NCI-H2081 treated with DMSO at 0.1 percent for 48 hours (cell line): ENCODE results near the gene HK1.
"Not testable (repeated sequence)": the region's sequence is repeated elsewhere in the genome, so short reads cannot be mapped to it uniquely, and the experiment has no call there.

Experiments used
- DNase-seq: peaks from one replicate; lab custom pipeline; 2025; lab: John Stamatoyannopoulos, UW

The HK1 gene

DNA sequence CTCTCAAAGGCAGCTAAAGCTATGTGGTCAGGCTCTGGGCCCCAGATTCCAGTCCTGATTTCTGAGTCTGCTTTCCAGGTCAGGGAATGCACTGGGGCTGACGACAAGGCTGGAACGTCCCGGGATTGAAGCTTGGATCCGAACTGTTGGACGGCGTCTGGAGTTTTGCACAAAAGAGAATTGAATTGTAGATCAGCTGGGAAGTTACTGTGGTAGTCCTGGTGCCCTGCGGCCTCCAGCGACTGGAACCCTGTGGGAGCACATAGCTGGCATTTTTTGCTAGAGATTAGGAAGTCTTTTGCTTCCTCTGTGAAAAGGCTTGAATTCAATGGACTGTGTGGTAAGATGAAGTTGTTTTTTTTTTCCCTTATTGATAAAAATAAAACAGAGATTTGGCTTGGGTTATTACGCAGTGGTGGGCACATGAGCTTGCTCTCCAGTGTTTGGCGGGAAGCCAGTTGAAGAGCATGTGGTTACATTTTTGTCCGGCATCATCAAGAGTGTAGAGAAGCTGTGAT, at the start of gene HK1:
Gene HK1, plus strand, starts transcription at position 51 of the 518 bp plus-strand sequence.
- no peak for DNase-seq

DNA sequence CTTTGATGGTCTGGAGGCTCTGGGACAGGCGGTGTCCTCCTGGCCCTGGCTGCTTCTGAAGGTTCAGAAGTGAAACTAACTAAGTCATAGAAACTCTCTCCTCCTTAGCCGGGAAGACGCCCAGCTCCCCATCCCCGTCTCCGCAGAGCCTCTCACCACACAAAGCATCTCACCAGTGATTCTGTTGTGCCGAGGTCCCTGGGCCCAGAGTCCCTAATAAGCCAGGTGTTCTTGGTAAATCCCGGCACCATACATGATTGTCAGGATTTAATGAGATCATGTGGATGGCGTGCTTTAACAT, 48.7 kb upstream of the HK1 start:
- no peak for DNase-seq

DNA sequence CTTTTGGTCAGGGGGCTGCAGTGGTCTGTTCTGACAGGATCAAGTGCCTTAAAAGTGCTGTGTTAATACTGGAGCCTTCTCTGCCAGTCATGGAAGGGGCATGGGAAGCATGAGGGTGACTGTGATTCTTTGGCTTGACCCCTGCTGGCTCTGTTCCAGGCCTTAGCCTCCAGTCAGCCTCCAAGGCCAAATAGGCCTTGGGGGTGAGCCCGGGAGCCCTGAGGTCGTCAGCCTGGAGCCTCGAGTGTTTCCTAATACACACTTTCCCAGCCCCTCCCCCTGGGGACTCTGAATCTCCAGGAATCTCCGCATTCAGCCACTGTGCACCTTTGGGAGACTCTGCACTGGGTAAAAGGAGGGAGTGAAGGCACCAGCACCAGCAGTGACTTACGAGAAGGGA, 48.2 kb upstream of the HK1 start:
- DNase-seq: no peak

DNA sequence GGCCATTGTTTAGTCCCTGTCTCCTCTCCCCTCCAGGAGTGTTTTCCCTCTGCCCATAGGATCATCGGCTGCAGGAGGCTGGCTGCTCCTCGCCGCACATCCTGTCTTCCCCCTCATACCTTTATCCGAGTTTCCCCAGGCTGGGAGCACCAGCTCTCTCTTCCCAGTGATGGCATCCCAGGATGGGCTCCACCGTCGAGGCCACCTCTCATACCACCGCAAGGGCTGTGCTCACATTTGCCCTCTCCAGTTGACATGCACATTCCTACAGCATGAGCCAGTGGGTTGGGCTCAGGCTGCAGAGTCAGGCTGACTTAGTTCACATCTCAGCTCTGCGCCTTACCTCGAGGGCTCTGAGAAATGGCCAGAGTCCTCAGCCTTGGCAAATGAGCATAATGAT, 46.0 kb upstream of the HK1 start:
- no peak for DNase-seq

DNA sequence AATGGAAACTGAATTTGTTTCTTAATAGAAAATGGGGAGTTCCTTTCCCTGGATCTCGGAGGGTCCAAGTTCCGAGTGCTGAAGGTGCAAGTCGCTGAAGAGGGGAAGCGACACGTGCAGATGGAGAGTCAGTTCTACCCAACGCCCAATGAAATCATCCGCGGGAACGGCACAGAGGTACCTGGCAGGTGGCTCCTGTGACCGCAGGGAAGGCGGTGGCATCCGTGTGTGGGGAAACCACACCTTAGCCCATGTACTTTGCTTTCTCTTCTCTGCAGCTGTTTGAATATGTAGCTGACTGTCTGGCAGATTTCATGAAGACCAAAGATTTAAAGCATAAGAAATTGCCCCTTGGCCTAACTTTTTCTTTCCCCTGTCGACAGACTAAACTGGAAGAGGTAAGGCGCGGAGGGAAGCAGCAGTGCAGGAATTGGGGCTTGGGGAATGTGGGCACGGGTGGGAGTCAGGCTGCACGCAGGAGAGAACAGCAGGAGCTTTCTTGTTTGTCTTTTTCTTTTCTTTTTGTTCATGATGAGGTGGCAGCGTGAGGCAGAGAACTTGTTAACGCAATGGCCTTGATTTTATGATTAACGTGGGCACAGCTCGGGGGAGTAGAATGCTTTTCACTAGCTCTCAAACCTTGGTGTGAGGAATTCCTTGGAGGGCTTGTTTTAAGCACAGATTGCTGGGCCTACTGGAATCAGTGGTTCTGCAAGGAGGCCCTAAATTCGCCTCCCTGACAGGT, 45.4 kb upstream of the HK1 start:
- DNase-seq: no peak

DNA sequence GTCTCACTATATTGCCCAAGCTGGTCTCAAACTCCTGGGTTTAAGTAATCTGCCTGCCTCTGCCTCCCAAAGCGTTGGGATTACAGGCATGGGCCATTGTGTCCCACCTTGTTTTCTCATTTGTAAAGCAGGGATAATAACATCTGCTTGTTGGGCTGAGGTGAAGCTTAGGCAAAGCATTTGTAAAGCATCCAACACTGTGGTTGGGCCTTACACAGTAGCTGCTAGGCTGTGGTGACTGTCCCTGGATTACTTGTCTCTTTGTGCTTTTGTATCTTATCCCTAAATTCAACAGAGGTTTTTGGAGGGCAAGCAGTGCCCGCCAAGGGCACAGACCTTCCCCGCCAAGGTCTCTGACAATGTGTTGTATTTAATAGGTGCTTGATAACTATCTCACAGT, 43.8 kb upstream of the HK1 start:
- DNase-seq: no peak

DNA sequence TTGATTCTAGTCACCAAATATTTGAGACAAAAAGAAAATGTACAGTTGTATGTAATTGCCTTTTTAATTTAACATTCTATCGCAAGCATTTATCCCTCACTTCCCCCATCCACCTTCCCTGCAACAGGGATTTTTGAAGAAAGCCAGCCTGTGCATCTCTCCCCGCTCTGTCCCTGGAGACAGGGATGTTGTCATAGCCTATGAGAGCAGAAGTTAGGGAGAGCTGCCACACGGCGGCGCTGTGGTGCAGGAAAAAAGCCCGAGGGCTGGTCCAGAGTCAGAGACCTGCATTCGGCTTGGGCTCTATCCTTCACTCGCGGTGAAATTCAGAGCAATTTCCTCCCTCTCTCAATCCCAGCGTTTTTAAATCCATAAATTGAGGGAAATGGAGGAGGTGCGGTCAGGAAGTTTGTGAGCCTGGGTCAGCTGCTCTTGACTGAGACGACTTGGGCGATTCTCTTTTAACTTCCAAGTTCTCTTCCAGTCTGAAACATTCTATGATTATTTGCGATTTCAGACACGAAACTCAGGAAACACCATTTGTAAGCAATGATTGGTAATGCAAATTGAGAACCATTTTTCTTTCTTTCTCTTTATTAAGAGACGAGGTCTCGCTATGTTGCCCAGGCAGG, 40.7 kb upstream of the HK1 start:
- no peak for DNase-seq

DNA sequence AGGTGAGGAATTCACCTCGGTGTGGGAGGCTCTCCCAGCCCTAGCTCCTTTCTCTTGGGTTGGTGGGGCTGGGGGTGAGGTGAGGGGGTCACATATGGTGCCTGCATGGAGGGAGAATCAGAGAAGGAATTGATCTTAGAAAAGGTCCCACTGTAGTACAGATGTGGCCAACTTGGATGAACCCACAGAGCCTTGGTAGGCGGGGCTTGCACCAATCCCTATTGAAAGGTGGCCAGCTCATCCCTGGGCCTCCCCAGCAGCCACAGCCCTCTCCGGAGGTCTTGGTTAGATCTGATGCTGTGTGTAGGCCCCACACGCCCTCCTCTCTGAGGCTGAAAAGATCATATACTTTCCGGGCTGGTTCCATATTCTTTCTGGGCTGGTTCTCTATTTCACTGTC, 39.2 kb upstream of the HK1 start:
- no peak for DNase-seq

DNA sequence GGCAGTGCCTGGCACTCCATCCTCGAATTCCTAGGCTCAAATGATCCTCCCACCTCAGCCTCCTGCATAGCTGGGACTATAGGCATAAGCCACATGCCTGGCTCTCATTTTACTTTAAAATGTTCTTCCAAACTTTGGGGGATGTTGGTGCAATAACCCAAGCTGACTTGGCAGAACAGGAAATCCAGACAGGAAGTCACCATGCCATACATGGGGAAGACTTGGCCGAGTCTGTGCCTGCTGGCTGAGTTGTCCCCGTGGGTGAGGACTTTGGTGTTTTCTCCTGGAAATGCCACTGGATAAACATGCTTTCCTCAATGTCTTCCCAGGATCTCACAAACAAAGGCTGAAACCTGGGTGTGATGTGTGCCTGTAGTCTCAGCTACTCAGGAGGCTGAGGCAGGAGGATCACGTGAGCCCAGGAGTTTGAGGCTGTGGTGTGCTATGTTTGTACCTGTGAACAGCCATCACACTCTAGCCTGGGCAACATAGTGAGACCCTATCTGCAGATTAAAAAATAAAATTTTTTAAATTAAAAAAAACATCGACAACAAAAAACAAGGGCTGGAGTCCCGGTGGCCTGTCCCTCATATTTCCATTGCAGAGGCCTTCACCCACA, 38.4 kb upstream of the HK1 start:
- DNase-seq: no peak

DNA sequence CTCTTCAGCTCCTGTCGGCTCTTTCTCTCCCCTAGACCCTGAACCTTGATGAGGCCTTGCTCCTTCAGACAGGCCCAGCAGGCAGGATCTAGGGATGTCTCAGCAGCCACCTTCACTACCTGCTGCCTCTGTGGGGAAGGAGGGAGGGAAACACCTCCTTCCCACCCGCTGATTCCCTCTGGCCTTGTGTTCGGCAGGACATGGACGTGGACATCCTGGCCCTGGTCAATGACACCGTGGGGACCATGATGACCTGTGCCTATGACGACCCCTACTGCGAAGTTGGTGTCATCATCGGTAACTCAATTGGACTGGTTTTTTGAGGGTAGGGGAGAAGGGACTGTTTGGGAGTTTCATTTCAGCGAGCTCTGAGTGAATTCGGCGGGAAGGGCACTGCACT, 37.8 kb upstream of the HK1 start:
- DNase-seq: no peak

DNA sequence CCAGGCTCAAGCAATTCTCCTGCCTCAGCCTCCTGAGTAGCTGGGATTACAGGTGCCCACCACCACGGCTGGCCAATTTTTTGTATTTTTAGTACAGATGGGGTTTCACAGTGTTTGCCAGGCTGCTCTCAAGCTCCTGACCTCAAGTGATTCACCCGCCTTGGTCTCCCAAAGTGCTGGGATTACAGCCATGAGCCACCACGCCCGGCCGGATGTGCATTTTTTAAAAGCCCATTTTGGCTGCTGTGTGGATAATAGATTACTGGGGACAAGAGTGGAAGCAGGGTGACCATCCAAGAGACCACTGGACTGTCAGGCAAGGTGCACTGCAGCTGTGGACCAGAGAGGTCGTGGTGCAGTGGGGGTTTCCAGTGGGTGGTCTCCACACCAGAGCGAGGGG, 36.7 kb upstream of the HK1 start:
- no peak for DNase-seq

DNA sequence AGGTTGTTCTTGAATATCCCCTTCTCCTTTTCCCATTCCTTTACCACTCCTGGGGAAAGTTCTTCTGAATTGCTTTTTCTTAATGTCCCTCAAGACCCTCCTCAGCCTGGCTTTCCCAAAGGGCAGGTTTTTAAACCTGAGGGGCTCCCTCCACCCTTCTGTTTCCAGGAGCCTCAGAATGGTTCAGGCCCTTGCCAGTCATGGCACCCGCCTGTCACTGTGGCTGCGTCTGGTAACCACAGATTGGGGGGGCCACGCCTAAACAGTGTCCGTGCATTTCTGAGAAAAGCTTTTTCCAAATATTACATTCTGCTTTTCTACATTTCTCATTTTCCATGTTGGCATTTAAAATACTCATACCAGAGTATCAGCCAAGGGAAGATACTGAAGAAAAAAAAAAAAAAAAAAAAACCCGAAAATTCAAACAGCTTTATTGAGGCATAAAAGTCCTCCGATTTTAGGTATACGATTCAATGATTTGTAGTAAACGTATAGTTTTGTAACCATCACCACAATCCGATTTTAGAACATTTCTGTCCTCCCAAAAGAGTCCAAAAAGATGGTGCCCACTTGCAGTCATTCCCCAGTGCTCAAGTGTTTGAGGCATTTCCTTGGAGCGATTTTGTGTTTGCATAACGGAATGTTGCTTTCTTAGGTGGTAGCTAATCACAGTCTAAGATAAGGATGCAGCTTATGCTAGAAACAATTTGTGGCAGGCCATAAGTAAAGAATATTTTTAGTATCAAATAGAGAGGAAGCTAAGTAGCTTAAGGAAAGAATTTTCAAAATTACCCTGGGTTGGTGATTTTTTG, 36.0 kb upstream of the HK1 start:
- no peak for DNase-seq

DNA sequence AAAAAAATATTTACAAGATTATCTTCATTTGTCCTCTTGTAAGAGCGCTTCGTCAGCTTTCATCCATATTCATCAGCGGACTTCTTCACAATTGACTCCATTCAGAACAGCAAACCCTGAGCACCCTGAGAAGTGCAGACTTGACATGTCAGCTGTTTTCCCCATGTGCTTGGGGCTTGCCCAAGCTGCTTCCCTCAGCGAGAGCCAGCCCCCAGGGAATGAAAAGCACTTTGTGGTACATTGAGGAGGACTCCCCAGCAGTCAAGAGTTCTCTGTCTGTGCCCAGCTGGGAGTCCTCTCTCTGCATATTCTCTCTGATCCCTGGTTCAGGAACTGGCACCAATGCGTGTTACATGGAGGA, 35.5 kb upstream of the HK1 start:
- DNase-seq: no peak

DNA sequence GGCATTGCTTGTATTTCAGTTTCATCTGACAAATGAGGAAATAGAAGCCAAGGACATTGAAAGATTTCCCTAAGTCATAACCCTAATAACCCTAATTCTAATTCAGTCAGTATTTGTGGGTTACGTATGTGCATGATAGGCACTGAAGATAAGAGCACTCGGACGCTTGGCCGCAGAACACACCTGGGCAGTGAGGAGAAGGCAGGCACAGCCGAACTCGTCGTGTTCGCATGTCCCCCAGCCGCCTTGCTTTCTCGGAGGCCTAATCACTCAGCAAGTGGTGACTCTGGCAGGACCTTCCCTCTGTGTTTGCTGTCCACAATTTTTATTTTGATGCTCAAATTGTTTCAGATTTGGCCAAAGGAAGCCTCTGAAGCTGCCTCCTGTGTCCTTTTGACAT, 34.5 kb upstream of the HK1 start:
- no peak for DNase-seq

DNA sequence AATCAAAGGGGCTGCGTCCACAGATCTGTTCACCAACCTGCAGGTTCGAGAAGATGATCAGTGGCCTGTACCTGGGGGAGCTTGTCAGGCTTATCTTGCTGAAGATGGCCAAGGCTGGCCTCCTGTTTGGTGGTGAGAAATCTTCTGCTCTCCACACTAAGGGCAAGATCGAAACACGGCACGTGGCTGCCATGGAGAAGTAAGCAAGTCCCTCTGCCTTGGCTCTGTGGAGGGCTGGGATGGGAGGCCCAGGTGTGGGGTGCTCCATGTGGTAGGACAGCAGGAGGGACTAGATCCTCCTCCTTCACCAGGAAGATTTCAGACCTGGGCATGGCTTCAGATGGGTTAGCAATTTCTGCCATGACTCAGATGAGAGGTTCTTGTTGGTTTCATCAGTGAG, 32.3 kb upstream of the HK1 start:
- DNase-seq: no peak

DNA sequence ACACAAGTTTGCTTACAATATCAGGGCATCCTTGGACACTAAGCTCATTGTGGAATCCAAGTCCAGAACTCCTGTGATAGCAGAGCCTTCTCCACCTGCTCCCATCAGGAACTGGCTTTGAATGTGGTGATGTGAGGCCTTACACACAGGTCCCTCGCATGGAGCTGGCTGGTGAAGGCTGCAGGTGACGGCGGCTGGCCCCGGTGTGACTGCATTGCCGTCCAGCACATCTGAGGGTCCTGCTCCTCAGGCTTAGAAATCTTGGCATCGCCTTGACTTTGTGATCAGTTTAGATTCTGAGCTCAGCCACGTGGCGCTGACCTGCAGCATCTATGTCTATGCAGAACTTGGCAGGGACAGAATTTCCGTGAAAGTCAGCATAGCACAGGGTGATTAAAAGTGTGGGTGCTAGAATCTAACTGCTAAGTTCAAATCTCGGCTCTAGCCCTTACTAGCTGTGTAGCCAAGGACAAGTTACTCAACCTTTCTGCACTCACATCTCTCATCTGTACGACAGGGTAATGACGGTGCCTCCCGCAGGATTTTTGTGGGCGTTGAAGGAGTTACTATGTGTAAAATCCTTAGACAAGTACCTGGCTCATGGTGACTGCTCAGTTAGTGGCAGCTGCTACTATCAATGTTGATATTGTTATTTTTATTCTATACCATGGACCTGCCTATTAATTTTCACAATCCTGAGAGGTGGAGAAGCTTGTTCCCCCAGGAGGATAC, 31.5 kb upstream of the HK1 start:
- DNase-seq: no peak

DNA sequence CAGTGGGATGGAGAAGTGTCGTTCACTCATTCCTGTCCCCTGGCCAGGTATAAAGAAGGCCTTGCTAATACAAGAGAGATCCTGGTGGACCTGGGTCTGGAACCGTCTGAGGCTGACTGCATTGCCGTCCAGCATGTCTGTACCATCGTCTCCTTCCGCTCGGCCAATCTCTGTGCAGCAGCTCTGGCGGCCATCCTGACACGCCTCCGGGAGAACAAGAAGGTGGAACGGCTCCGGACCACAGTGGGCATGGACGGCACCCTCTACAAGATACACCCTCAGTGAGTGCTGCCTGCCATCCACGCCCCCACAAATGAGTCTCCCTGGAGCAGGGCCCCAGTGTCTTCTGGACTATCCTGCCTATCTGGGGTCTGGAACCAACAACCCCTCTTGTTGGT, 31.0 kb upstream of the HK1 start:
- DNase-seq: no peak

DNA sequence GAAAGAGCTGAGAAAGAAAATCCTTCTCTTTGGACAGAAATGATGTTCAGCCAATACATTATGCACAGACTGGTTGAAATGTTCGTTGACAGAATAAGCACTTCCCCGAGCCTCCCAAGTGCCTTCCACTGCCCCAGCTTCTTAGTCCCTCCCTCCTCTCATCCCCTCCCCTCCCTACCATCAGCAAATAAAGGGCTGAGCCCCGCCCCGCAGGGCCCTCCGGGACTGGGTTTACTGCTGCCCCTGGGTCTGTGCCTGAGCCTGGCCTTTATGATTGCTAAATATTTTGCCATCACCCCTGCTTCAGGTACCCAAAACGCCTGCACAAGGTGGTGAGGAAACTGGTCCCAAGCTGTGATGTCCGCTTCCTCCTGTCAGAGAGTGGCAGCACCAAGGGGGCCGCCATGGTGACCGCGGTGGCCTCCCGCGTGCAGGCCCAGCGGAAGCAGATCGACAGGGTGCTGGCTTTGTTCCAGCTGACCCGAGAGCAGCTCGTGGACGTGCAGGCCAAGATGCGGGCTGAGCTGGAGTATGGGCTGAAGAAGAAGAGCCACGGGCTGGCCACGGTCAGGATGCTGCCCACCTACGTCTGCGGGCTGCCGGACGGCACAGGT, 30.1 kb upstream of the HK1 start:
- DNase-seq: no peak

DNA sequence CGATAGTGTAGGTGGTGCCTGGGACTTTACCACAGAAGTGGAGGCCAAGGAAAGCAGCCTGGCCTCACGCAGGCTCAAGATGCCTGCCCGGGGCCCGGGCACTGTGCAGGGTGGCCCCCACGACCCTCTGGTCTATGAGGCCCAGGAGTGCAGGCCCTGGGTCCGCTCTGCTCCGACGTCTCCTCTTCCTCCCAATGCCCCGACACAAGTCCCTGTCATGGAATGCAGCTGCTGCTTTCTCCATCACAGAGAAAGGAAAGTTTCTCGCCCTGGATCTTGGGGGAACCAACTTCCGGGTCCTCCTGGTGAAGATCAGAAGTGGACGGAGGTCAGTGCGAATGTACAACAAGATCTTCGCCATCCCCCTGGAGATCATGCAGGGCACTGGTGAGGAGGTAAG, 28.3 kb upstream of the HK1 start:
- DNase-seq: no peak

DNA sequence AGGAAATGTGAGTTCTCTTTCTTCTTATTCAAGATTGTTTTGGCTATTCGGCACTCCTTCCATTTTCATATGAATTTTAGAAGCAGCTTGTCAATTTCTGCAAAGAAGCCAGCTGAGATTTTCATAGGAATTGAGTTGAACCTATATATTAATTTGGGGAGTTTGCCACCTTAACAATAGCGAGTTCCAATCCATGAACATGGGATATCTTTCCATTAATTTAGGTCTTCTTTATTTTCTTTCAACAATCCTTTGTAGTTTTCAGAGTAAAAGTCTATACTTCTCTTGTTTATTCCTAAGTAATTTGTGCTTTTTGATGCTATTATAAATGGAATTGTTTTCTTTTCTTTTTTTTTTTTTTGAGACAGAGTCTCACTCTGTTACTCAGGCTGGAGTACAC, 26.9 kb upstream of the HK1 start:
- DNase-seq: not testable (repeated sequence)

DNA sequence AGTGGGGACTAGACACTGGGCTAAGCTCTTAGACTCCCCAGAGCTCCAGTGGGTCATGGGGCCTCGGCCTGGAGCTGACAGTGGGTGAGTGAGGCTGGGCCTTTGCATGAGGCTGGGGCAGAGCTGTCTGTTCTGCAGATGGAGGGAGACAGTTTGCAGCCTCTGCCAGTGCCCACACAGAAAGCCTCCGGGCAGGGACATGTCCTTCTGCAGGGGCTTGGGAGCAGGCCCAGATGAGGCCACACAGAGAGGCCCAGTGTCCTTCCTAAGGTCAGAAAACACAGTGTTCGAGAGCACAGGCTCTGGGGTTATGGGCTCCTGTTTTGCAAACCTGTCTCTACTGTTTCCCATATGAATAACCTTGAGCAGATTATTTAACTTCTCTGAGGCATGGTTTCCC, 25.1 kb upstream of the HK1 start:
- DNase-seq: no peak

DNA sequence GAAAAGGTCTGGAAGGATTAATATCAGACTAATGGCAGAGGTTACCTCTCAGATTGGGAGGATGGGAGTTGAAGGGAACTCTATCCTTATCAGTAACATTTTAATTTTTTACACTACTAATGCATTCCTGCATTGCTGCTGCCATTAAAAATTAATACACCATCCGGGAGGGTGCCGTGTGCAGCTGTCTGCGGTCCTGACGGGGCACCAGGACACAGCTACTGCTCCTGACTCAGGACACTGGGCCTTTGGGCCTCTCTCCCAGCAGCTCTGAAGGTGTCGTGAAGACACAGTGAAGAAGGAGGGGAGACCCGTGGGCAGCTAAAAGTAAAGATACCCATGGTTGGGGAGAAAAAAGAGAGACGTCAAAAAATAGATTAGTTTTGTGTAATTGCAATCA, 23.4 kb upstream of the HK1 start:
- DNase-seq: no peak
